ENCODE results near the gene MDFI. TPM values are rescaled to one million over a fixed set of nuclear protein-coding genes. Genes with fewer than 3 reads are reported as not detected.

MDFI gene
- total and polyA plus RNA-seq, 4 donors: 0.24 to 2.8 (median 0.50) TPM; not detected in 1

GRCh38 chr6:41646026-41646795 is 7.9 kb downstream of the MDFI start:
- Histone ChIP-seq H3K4me3 (ENCODE audit: low read depth in 1 of 3, low read length in 3 of 3) (no peak overlapping the region), H3K9ac (ENCODE audit: low read depth in 1 of 2, low read length in 2 of 2) (no peak overlapping the region), H3K9me3 (ENCODE audit: control insufficient read depth in 4 of 4, low read length in 3 of 4) (no peaks in the 10 kb centered on the region), H3K4me1 (ENCODE audit: control insufficient read depth in 4 of 4, insufficient read depth in 4 of 4, low read length in 3 of 4) (no peaks in the 10 kb centered on the region), H3K36me3 (ENCODE audit: control insufficient read depth in 4 of 4, insufficient read depth in 3 of 4, low read depth in 1 of 4, low read length in 3 of 4) (no peaks in the 10 kb centered on the region), H3K27me3 (ENCODE audit: control insufficient read depth in 4 of 4, insufficient read depth in 4 of 4, low read length in 3 of 4) (no peaks in the 10 kb centered on the region), H3K27ac (ENCODE audit: low read depth in 1 of 2, low read length in 2 of 2) (no peak overlapping the region)
- peak; percentile 12 for DNase-seq (ENCODE audit: low spot score)
- no peak for TF ChIP-seq FOXA2 (IDR thresholded peaks at IDR 0.05)
- TF ChIP-seq CTCF (IDR thresholded peaks at IDR 0.05; ENCODE audit: low read depth, low read length, missing input control): no peak
- no peak for TF ChIP-seq RXRA (IDR thresholded peaks at IDR 0.05)
- TF ChIP-seq EGR1 (IDR thresholded peaks at IDR 0.05; ENCODE audit: low read depth in 2 of 2): no peak
- TF ChIP-seq HNF4A (conservative IDR thresholded peaks at IDR 0.05): no peak
- no peak for TF ChIP-seq MAX (IDR thresholded peaks at IDR 0.05)
- no peak for TF ChIP-seq ZBTB33 (IDR thresholded peaks at IDR 0.05)
- TF ChIP-seq TAF1 (conservative IDR thresholded peaks at IDR 0.05): no peak
- TF ChIP-seq JUND (IDR thresholded peaks at IDR 0.05): no peak
- TF ChIP-seq NR2F2 (IDR thresholded peaks at IDR 0.05): no peak
- no peak for TF ChIP-seq HNF4G (IDR thresholded peaks at IDR 0.05)
- no peak for TF ChIP-seq GABPA (IDR thresholded peaks at IDR 0.05 in 1 of 2, conservative IDR thresholded peaks at IDR 0.05 in 1 of 2)
- WGBS: 84% methylated on average over 14 of the region's 14 CpGs

GRCh38 chr6:41647061-41647511 is 8.8 kb downstream of the MDFI start:
- Histone ChIP-seq H3K27ac (ENCODE audit: low read depth in 1 of 2, low read length in 2 of 2) (no peak overlapping the region), H3K4me3 (ENCODE audit: low read depth in 1 of 3, low read length in 3 of 3) (no peak overlapping the region), H3K36me3 (ENCODE audit: control insufficient read depth in 4 of 4, insufficient read depth in 3 of 4, low read depth in 1 of 4, low read length in 3 of 4) (no peaks in the 10 kb centered on the region), H3K9me3 (ENCODE audit: control insufficient read depth in 4 of 4, low read length in 3 of 4) (no peaks in the 10 kb centered on the region), H3K9ac (ENCODE audit: low read depth in 1 of 2, low read length in 2 of 2) (no peak overlapping the region), H3K4me1 (ENCODE audit: control insufficient read depth in 4 of 4, insufficient read depth in 4 of 4, low read length in 3 of 4) (no peaks in the 10 kb centered on the region), H3K27me3 (ENCODE audit: control insufficient read depth in 4 of 4, insufficient read depth in 4 of 4, low read length in 3 of 4) (no peaks in the 10 kb centered on the region)
- DNase-seq (ENCODE audit: low spot score): no peak
- WGBS: 82% methylated on average over 9 of the region's 9 CpGs
- TF ChIP-seq RAD21 (IDR thresholded peaks at IDR 0.05) (no peak), HNF4G (IDR thresholded peaks at IDR 0.05) (no peak), TAF1 (conservative IDR thresholded peaks at IDR 0.05) (no peak), RXRA (IDR thresholded peaks at IDR 0.05) (no peak), GABPA (IDR thresholded peaks at IDR 0.05 in 1 of 2, conservative IDR thresholded peaks at IDR 0.05 in 1 of 2) (no peak), JUND (IDR thresholded peaks at IDR 0.05) (no peak), FOXA2 (IDR thresholded peaks at IDR 0.05) (no peak), EGR1 (IDR thresholded peaks at IDR 0.05; ENCODE audit: low read depth in 2 of 2) (no peak), HNF4A (conservative IDR thresholded peaks at IDR 0.05) (no peak), REST (IDR thresholded peaks at IDR 0.05) (no peak), NR2F2 (IDR thresholded peaks at IDR 0.05) (no peak), ATF3 (IDR thresholded peaks at IDR 0.05) (no peak), SP1 (IDR thresholded peaks at IDR 0.05) (no peak), MAX (IDR thresholded peaks at IDR 0.05) (no peak), ZBTB33 (IDR thresholded peaks at IDR 0.05) (no peak), YY1 (IDR thresholded peaks at IDR 0.05) (no peak), CTCF (IDR thresholded peaks at IDR 0.05; ENCODE audit: low read depth, low read length, missing input control) (no peak)

Data from liver (tissue), 9 donors.